Transverse colon (tissue), 4 donors: ENCODE measurements around the gene CCDC200.

ENCODE experiments used
- POLR2A ChIP-seq: fragments of 450-650 bp; IDR thresholded peaks from one replicate; pipeline ENCODE4 v1.6.1; 2016; ENCODE audit warnings: antibody characterized with exemption, mild to moderate bottlenecking, moderate library complexity
- POLR2AphosphoS5 ChIP-seq, 3 donors: sonication (generic); formaldehyde crosslinking; IDR thresholded peaks; one replicate each; pipeline ENCODE4 v1.6.1; 2016; ENCODE audit warnings: antibody characterized with exemption in 3 of 3
- TF ChIP-seq, protein P1 (sequence below), 5 experiments: fragments of 200-600 bp in 3 of 5; fragments of 450-650 bp in 2 of 5; sonication (generic) in 3 of 5; IDR thresholded peaks; 1 replicate in 2 of 5; 2 replicates in 3 of 5; pipeline ENCODE4 v1.5.1; 2016 to 2017; ENCODE audit warnings: antibody characterized with exemption in 5 of 5, inconsistent platforms in 3 of 5, mild to moderate bottlenecking in 2 of 5, moderate library complexity in 1 of 5

DNA sequence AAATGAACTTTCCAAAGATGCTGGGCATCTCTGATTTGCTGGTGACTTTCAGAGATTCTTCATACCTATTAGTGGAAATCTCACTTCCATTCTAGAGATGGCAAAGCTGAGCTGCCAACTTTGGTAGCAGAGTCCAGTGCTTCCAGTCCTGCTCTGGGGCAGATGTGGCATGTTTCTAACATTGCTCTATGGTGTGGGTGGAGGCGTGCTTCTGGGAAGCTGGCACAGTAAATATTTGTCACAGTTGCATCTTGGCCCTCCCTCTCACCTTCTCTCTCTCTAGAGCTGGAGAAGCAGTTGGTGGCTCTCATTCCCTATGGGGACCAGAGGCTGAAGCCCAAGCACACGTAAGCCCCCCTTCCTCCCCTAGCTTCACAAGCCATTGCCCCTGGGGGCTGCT lies 14.9 kb downstream of the CCDC200 start:
- TF ChIP-seq, protein P1, sequence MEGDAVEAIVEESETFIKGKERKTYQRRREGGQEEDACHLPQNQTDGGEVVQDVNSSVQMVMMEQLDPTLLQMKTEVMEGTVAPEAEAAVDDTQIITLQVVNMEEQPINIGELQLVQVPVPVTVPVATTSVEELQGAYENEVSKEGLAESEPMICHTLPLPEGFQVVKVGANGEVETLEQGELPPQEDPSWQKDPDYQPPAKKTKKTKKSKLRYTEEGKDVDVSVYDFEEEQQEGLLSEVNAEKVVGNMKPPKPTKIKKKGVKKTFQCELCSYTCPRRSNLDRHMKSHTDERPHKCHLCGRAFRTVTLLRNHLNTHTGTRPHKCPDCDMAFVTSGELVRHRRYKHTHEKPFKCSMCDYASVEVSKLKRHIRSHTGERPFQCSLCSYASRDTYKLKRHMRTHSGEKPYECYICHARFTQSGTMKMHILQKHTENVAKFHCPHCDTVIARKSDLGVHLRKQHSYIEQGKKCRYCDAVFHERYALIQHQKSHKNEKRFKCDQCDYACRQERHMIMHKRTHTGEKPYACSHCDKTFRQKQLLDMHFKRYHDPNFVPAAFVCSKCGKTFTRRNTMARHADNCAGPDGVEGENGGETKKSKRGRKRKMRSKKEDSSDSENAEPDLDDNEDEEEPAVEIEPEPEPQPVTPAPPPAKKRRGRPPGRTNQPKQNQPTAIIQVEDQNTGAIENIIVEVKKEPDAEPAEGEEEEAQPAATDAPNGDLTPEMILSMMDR (IDR thresholded peaks at IDR 0.05), result no peak
- TF ChIP-seq POLR2AphosphoS5 (IDR thresholded peaks at IDR 0.05) (no peak), POLR2A (no peak)
